ENCODE measurements around the gene CDH24.

Gene CDH24

DNA sequence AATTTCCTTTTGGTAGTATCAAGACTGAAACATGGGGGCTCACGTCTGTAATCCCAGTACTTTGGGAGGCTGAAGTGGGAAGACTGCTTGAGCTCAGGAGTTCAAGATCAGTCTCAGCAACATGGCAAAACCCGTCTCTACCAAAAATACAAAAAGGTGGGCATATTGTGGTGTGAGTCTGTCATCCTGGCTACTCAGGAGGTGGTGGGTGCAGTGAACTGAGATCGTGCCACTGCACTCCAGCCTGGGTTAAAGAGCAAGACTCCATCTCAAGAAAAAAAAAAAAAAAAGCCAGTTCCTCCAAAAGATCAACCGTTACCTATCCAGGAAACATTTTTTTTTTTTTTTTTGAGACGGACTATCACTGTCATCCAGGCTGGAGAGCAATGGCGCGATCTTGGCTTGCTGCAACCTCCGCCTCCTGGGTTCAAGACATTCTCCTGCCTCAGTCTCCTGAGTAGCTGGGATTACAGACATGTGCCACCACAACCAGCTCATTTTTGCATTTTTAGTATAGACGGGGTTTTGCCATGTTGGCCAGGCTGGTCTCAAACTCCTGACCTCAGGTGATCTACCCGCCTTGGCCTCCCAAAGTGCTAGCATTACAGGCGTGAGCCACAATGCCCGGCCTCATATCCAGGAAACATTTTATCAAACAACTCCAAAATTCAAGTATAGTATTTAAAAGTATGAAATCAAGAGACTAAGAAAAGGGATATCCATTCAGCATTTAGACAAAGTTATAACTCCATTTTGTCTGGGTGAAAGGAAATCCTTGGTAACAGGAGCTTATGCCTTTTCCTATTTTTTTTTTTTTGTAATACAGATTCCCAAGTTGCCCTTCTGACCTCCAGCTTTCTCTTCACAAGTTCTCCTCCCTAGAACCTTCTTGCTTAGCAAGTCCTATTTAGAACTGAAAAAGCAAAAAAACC is 34.2 kb upstream of the CDH24 start:
- peaks cover 71% of the 10 kb centered on the region for H3K36me3 ChIP-seq (ENCODE audit: low read depth)
- TF ChIP-seq, protein P1, sequence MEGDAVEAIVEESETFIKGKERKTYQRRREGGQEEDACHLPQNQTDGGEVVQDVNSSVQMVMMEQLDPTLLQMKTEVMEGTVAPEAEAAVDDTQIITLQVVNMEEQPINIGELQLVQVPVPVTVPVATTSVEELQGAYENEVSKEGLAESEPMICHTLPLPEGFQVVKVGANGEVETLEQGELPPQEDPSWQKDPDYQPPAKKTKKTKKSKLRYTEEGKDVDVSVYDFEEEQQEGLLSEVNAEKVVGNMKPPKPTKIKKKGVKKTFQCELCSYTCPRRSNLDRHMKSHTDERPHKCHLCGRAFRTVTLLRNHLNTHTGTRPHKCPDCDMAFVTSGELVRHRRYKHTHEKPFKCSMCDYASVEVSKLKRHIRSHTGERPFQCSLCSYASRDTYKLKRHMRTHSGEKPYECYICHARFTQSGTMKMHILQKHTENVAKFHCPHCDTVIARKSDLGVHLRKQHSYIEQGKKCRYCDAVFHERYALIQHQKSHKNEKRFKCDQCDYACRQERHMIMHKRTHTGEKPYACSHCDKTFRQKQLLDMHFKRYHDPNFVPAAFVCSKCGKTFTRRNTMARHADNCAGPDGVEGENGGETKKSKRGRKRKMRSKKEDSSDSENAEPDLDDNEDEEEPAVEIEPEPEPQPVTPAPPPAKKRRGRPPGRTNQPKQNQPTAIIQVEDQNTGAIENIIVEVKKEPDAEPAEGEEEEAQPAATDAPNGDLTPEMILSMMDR (IDR thresholded peaks at IDR 0.05; ENCODE audit: poor library complexity, severe bottlenecking): no peak

DNA sequence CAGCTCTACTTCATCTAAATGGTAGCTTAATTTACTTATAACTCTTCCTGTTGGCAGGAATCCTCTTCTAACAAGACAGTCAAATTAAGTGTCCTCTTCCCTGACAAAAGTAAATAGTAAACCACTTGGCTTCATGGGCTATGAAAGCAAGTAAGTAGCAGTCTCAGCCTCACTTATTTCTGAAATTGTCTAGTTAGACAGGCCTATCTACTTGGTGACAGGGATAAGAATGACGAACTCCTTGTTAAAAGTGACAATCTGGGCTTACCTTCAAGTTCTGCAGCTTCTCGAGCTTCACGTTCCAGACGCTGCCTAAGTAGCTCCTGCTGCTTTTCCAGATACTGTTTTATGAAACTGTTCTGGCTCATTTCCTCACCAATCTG is 32.9 kb upstream of the CDH24 start:
- peaks cover 5% of the 10 kb centered on the region for H3K4me1 ChIP-seq (ENCODE audit: insufficient read depth, poor library complexity, severe bottlenecking)
- no peaks in the 10 kb centered on the region for H3K27me3 ChIP-seq (ENCODE audit: insufficient read depth, poor library complexity, severe bottlenecking)
- DNase-seq (ENCODE audit: low spot score) (no peak), ATAC-seq (ENCODE audit: low read depth) (no peak)
- peaks cover 84% of the 10 kb centered on the region for H3K36me3 ChIP-seq (ENCODE audit: low read depth)
- H3K4me3 ChIP-seq (ENCODE audit: severe bottlenecking): no peak overlapping the region
- no peak overlapping the region for H3K27ac ChIP-seq (ENCODE audit: poor library complexity, severe bottlenecking)
- TF ChIP-seq, protein P1 (IDR thresholded peaks at IDR 0.05; ENCODE audit: poor library complexity, severe bottlenecking): no peak
- H3K9me3 ChIP-seq (ENCODE audit: severe bottlenecking): no peaks in the 10 kb centered on the region

More for the DNA sequence above, 34.2 kb upstream of the CDH24 start:
- Histone ChIP-seq H3K9me3 (ENCODE audit: severe bottlenecking) (no peaks in the 10 kb centered on the region), H3K27me3 (ENCODE audit: insufficient read depth, poor library complexity, severe bottlenecking) (no peaks in the 10 kb centered on the region), H3K4me3 (ENCODE audit: severe bottlenecking) (no peak overlapping the region), H3K27ac (ENCODE audit: poor library complexity, severe bottlenecking) (no peak overlapping the region), H3K4me1 (ENCODE audit: insufficient read depth, poor library complexity, severe bottlenecking) (peaks cover 6% of the 10 kb centered on the region)
- ATAC-seq (ENCODE audit: low read depth) (no peak), DNase-seq (ENCODE audit: low spot score) (no peak)

DNA sequence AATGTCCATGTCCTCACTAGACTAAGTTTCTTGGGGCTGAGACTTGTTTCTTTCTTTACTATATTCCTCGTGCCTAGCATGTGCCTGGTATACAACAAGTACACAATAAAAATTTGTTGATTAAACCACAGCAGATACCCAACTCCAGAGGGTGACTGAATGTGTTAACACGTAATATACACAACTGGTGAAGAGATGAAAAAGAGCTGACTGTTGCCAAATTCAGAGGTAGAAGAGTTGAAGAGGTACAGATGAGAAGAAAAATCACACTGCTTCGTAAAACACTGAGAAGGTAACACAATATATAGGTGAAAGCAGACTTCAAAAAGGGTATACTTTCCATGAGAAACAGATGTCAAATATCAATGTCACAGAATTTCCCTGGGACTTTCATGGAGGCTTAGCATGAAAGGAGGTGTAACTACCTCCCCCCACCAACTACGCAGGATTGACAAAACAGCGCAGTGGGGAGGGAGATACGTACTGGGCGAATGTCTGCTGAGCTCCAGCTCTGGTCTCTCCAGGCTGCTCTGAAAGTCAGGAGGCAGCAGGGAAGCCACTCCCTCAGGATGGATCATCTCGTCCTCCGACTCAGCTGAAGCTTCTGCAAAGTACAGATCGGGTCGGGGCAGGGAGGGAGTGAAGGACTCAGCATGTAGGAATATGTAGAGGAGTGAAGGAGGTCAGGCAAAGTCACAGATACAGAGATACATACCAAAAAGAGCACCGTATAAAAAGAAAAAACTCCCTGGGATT is 32.4 kb upstream of the CDH24 start:
- H3K4me1 ChIP-seq (ENCODE audit: insufficient read depth, poor library complexity, severe bottlenecking): peaks cover 5% of the 10 kb centered on the region
- DNase-seq (ENCODE audit: low spot score) (no peak), ATAC-seq (ENCODE audit: low read depth) (no peak)
- no peaks in the 10 kb centered on the region for H3K27me3 ChIP-seq (ENCODE audit: insufficient read depth, poor library complexity, severe bottlenecking)
- H3K27ac ChIP-seq (ENCODE audit: poor library complexity, severe bottlenecking): no peak overlapping the region
- H3K9me3 ChIP-seq (ENCODE audit: severe bottlenecking): no peaks in the 10 kb centered on the region
- no peak overlapping the region for H3K4me3 ChIP-seq (ENCODE audit: severe bottlenecking)
- peaks cover 89% of the 10 kb centered on the region for H3K36me3 ChIP-seq (ENCODE audit: low read depth)
- TF ChIP-seq, protein P1 (IDR thresholded peaks at IDR 0.05; ENCODE audit: poor library complexity, severe bottlenecking): no peak

DNA sequence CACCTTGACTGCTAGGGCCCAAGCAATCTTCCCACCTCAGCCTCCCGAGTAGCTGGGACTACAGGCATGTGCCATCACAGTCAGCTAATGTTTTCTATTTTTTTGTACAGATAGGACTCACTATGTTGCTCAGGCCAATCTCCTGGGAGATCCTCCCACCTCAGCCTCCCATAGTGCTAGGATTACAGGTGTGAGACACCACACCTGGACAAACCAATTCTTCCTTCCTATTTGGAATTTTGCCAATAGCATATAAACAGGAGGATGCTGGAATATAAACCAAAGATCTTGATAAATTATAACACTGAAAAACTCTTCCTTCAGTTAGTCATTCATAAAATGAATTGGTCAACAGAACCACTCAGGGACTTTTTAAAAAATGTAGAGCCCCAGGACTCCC is 29.2 kb upstream of the CDH24 start:
- H3K27ac ChIP-seq (ENCODE audit: poor library complexity, severe bottlenecking): no peak overlapping the region
- H3K27me3 ChIP-seq (ENCODE audit: insufficient read depth, poor library complexity, severe bottlenecking): no peaks in the 10 kb centered on the region
- peaks cover 100% of the 10 kb centered on the region for H3K36me3 ChIP-seq (ENCODE audit: low read depth)
- no peaks in the 10 kb centered on the region for H3K4me1 ChIP-seq (ENCODE audit: insufficient read depth, poor library complexity, severe bottlenecking)
- H3K9me3 ChIP-seq (ENCODE audit: severe bottlenecking): no peaks in the 10 kb centered on the region
- no peak overlapping the region for H3K4me3 ChIP-seq (ENCODE audit: severe bottlenecking)
- DNase-seq (ENCODE audit: low spot score) (no peak), ATAC-seq (ENCODE audit: low read depth) (no peak)
- TF ChIP-seq, protein P1 (IDR thresholded peaks at IDR 0.05; ENCODE audit: poor library complexity, severe bottlenecking): no peak

All from RWPE2 (cell line).